A549 (cell line): ENCODE measurements around the gene NFU1.

Experiments used
- RAD21 ChIP-seq, 2 experiments: fragments of >200 bp in 1 of 2; sonication (Bioruptor Twin) in 1 of 2; formaldehyde crosslinking in 1 of 2; IDR thresholded peaks in 1 of 2; conservative IDR thresholded peaks in 1 of 2; 2 replicates in 1 of 2; 3 replicates in 1 of 2; pipeline ENCODE4 v1.6.1; 2012 to 2018; ENCODE audit warnings: inconsistent platforms in 1 of 2
- TF ChIP-seq, protein P1 (sequence below): fragments of >200 bp; sonication (Bioruptor Twin); formaldehyde crosslinking; IDR thresholded peaks from 3 replicates; pipeline ENCODE4 v1.5.1; 2016

- no peak for TF ChIP-seq RAD21 (conservative IDR thresholded peaks at IDR 0.05 in 1 of 2, IDR thresholded peaks at IDR 0.05 in 1 of 2)
- TF ChIP-seq, protein P1, sequence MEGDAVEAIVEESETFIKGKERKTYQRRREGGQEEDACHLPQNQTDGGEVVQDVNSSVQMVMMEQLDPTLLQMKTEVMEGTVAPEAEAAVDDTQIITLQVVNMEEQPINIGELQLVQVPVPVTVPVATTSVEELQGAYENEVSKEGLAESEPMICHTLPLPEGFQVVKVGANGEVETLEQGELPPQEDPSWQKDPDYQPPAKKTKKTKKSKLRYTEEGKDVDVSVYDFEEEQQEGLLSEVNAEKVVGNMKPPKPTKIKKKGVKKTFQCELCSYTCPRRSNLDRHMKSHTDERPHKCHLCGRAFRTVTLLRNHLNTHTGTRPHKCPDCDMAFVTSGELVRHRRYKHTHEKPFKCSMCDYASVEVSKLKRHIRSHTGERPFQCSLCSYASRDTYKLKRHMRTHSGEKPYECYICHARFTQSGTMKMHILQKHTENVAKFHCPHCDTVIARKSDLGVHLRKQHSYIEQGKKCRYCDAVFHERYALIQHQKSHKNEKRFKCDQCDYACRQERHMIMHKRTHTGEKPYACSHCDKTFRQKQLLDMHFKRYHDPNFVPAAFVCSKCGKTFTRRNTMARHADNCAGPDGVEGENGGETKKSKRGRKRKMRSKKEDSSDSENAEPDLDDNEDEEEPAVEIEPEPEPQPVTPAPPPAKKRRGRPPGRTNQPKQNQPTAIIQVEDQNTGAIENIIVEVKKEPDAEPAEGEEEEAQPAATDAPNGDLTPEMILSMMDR, result no peak
Observed at GRCh38 chr2:69368588-69368987, 68.6 kb downstream of the NFU1 start.
